ENCODE data around the gene C2orf66.

- TF ChIP-seq RFX5 (IDR thresholded peaks at IDR 0.05; ENCODE audit: low read depth, low read length) = no peak
- no peak for TF ChIP-seq RCOR1 (IDR thresholded peaks at IDR 0.05; ENCODE audit: insufficient replicate concordance, low read length)
- no peak for TF ChIP-seq CTCF (conservative IDR thresholded peaks at IDR 0.05; ENCODE audit: low read depth, low read length)
- no peak for TF ChIP-seq MAFK (IDR thresholded peaks at IDR 0.05; ENCODE audit: low read depth, low read length)
- TF ChIP-seq POLR2A (IDR thresholded peaks at IDR 0.05; ENCODE audit: low read depth, low read length) = no peak
- no peak for TF ChIP-seq RAD21 (IDR thresholded peaks at IDR 0.05; ENCODE audit: low read length)
- TF ChIP-seq USF2 (IDR thresholded peaks at IDR 0.05; ENCODE audit: low read depth, low read length) = no peak
- no peak for TF ChIP-seq ELK1 (IDR thresholded peaks at IDR 0.05; ENCODE audit: borderline replicate concordance, low read depth, low read length)
- no peak for TF ChIP-seq MXI1 (IDR thresholded peaks at IDR 0.05; ENCODE audit: borderline replicate concordance, low read depth, low read length)
- no peak for TF ChIP-seq CHD1 (IDR thresholded peaks at IDR 0.05; ENCODE audit: low read depth, low read length)
- TF ChIP-seq BHLHE40 (IDR thresholded peaks at IDR 0.05; ENCODE audit: low read depth, low read length) = no peak; the same call in 1 of the 2 replicates
Observed at GRCh38 chr2:196821195-196821594, 12.0 kb upstream of the C2orf66 start.

Data from IMR-90 (cell line).